ENCODE results near the gene RAB35. TPM values are rescaled to one million over a fixed set of nuclear protein-coding genes. Genes with fewer than 3 reads are reported as not detected.

Gene RAB35
- 39.2 TPM for total RNA-seq

- intact Hi-C loops (cut with DNase I): loop anchor here (2.0 kb wide), 1 partner anchor 78 kb away; the partner anchor contains the start of gene GCN1
- TF ChIP-seq CTCF (IDR thresholded peaks at IDR 0.05): no peak
- Histone ChIP-seq H3K4me3 (peak within 1 kb of the TSS; percentile 87 to 89), H3K9me3 (no peaks in the 10 kb centered on the region), H3K27me3 (no peaks in the 10 kb centered on the region), H3K36me3 (no peaks in the 10 kb centered on the region), H3K4me1 (peaks cover 13 to 31% of the 10 kb centered on the region in 2 donors), H3K27ac (peak within 1 kb of the TSS; percentile 92 to 94)
- DNase-seq (ENCODE audit: low spot score in 2 of 2): no peak
Measured at GRCh38 chr12:120116441-120116791, at the start of gene RAB35. TSS of gene RAB35 (minus strand) at chr12:120116753. CDS start at chr12:120116650, 103 bp downstream.

GRCh38 chr12:120164293-120164692 is 47.7 kb upstream of the RAB35 start:
- no peak for DNase-seq (ENCODE audit: low spot score in 2 of 2)
- Histone ChIP-seq H3K27ac (no peak overlapping the region), H3K4me3 (no peak overlapping the region), H3K9me3 (no peaks in the 10 kb centered on the region), H3K36me3 (peaks cover 71 to 74% of the 10 kb centered on the region in 2 donors), H3K27me3 (no peaks in the 10 kb centered on the region), H3K4me1 (no peaks in the 10 kb centered on the region)
- intact Hi-C loops (cut with DNase I): no loop called here
- TF ChIP-seq CTCF (IDR thresholded peaks at IDR 0.05): no peak

- Histone ChIP-seq H3K4me3 (no peak overlapping the region), H3K27me3 (no peaks in the 10 kb centered on the region), H3K27ac (no peak overlapping the region), H3K9me3 (no peaks in the 10 kb centered on the region), H3K36me3 (peaks cover 69 to 72% of the 10 kb centered on the region in 2 donors), H3K4me1 (no peaks in the 10 kb centered on the region)
- intact Hi-C loops (cut with DNase I): no loop called here
- no peak for DNase-seq (ENCODE audit: low spot score in 2 of 2)
- TF ChIP-seq CTCF (IDR thresholded peaks at IDR 0.05): no peak
Measured at GRCh38 chr12:120162763-120163162, 46.2 kb upstream of the RAB35 start.

GRCh38 chr12:120161852-120162251 is 45.3 kb upstream of the RAB35 start:
- H3K9me3 ChIP-seq: no peaks in the 10 kb centered on the region
- no peaks in the 10 kb centered on the region for H3K4me1 ChIP-seq
- no peak overlapping the region for H3K27ac ChIP-seq
- H3K4me3 ChIP-seq: no peak overlapping the region
- no peak for TF ChIP-seq CTCF (IDR thresholded peaks at IDR 0.05)
- DNase-seq (ENCODE audit: low spot score in 2 of 2): no peak
- H3K36me3 ChIP-seq: peaks cover 76 to 80% of the 10 kb centered on the region in 2 donors
- intact Hi-C loops (cut with DNase I): no loop called here
- no peaks in the 10 kb centered on the region for H3K27me3 ChIP-seq

- intact Hi-C loops (cut with DNase I): no loop called here
- Histone ChIP-seq H3K27me3 (no peaks in the 10 kb centered on the region), H3K27ac (no peak overlapping the region), H3K4me3 (no peak overlapping the region), H3K9me3 (no peaks in the 10 kb centered on the region), H3K4me1 (no peaks in the 10 kb centered on the region), H3K36me3 (peaks cover 90 to 98% of the 10 kb centered on the region in 2 donors)
- no peak for TF ChIP-seq CTCF (IDR thresholded peaks at IDR 0.05)
- DNase-seq (ENCODE audit: low spot score in 2 of 2): no peak
Measured at GRCh38 chr12:120159509-120160237, 43.1 kb upstream of the RAB35 start.
